ENCODE results near the gene VSX1.
A peak's percentile ranks its signal among the peaks of the same experiment; 100 is the strongest.

DNA sequence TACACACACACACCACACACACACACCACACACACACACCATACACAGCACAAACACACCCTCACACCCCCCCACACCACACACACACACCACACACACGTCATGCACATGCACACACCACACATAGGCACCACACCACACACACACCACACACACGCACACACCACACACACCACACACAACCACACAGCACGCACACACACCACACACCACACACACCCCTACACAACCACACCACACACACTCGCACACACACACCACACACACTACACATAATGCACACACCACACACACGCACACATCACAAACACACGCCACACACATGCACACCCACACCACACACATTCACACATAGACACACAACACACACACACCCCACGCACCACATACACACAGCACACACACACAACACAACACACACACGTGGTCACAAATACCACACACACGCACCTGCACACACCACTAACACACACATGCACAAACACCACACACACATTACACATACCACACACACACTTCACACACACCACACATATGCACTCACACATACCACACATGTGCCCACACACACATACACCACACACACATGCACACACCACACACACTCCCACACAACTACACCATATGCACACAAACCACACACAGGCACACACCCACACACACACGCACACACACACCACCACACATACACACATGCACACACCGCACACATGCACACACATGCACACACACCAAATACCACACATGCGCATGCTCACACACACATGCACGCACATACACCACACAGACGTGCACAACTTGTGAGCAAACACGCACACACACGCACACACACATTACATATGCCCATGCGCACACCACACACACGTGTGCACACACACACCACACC is 14.6 kb downstream of the VSX1 start:
- TF ChIP-seq, protein P1, sequence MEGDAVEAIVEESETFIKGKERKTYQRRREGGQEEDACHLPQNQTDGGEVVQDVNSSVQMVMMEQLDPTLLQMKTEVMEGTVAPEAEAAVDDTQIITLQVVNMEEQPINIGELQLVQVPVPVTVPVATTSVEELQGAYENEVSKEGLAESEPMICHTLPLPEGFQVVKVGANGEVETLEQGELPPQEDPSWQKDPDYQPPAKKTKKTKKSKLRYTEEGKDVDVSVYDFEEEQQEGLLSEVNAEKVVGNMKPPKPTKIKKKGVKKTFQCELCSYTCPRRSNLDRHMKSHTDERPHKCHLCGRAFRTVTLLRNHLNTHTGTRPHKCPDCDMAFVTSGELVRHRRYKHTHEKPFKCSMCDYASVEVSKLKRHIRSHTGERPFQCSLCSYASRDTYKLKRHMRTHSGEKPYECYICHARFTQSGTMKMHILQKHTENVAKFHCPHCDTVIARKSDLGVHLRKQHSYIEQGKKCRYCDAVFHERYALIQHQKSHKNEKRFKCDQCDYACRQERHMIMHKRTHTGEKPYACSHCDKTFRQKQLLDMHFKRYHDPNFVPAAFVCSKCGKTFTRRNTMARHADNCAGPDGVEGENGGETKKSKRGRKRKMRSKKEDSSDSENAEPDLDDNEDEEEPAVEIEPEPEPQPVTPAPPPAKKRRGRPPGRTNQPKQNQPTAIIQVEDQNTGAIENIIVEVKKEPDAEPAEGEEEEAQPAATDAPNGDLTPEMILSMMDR (conservative IDR thresholded peaks at IDR 0.05 in 1 of 2, IDR thresholded peaks at IDR 0.05 in 1 of 2; ENCODE audit: low read depth in 1 of 2, low read length in 2 of 2) = no peak
- TF ChIP-seq EZH2 (IDR thresholded peaks at IDR 0.05; ENCODE audit: low read length, missing control alignments) = peak; percentile 6
